Endothelial cell of umbilical vein (primary cell): Measurements from ENCODE around the gene RNASEH1. TPM values are rescaled to one million over a fixed set of nuclear protein-coding genes. Genes with fewer than 3 reads are reported as not detected.
"Not testable (repeated sequence)": the region's sequence is repeated elsewhere in the genome, so short reads cannot be mapped to it uniquely, and the experiment has no call there.

Experiments used
- BruUV-seq: library from RNA; stranded (reverse); fragments of 400-500 nt; replicated peaks from 2 replicates; lab custom pipeline; 2021; lab: Mats Ljungman, UMichigan
- CTCF ChIA-PET: fragments of 300-600, 350-600 bp; sonication (Branson Sonifier 250); formaldehyde crosslinking; loops from one replicate; lab custom pipeline; 2021; ENCODE audit warnings: antibody characterized with exemption, inconsistent platforms; lab: Charles Lee
- POLR2A ChIA-PET: fragments of 300-600, 350-600 bp; sonication (Branson Sonifier 250); formaldehyde crosslinking; loops from one replicate; lab custom pipeline; 2021; ENCODE audit warnings: antibody characterized with exemption, inconsistent platforms; lab: Charles Lee
- DNase-seq: peaks from one replicate; pipeline ENCODE4 v3.0.0-alpha.2; 2011; ENCODE audit warnings: low read depth, low spot score
- FAIRE-seq: peaks from 2 replicates; lab custom pipeline; 2011; peaks lifted over from hg19 to GRCh38; lab: Jason Lieb, UNC
- H2AFZ ChIP-seq: 2 replicates; pipeline ENCODE4 v1.6.0; 2012; ENCODE audit warnings: low read depth, low read length, control low read depth, inconsistent platforms
- H3K27ac ChIP-seq: 2 replicates; pipeline ENCODE4 v1.5.1; 2011; ENCODE audit warnings: low read depth, mild to moderate bottlenecking, control low read depth, low read length, moderate library complexity; ENCODE audit not compliant: insufficient read depth
- H3K27me3 ChIP-seq, 2 experiments: 2 replicates each; pipeline versions ENCODE4 v1.6.0 to v1.6.1; 2011; ENCODE audit warnings: low read length in 2 of 2, mixed read lengths in 1 of 2; ENCODE audit not compliant: control insufficient read depth in 2 of 2, insufficient read depth in 2 of 2
- H3K36me3 ChIP-seq, 2 experiments: 2 replicates in 1 of 2; 3 replicates in 1 of 2; pipeline ENCODE4 v1.5.1; 2011; ENCODE audit warnings: low read length in 2 of 2, mild to moderate bottlenecking in 1 of 2, moderate library complexity in 1 of 2; ENCODE audit not compliant: control insufficient read depth in 2 of 2, insufficient read depth in 2 of 2; ENCODE audit errors: extremely low read depth in 1 of 2
- H3K4me1 ChIP-seq: 3 replicates; pipeline ENCODE4 v1.5.1; 2011; ENCODE audit warnings: mild to moderate bottlenecking, low read length; ENCODE audit not compliant: control insufficient read depth, insufficient read depth; ENCODE audit errors: extremely low read depth
- H3K4me2 ChIP-seq: 2 replicates; pipeline ENCODE4 v1.6.1; 2011; ENCODE audit warnings: low read length, control low read depth, mixed read lengths; ENCODE audit not compliant: insufficient read depth
- H3K4me3 ChIP-seq, 3 experiments: fragments of 200-600 bp in 1 of 3; sonication (generic), shearing (Covaris generic) in 1 of 3; replicated peaks in 1 of 3; 2 replicates each; pipeline ENCODE4 v1.5.1; 2011 to 2016; ENCODE audit warnings: control low read depth in 3 of 3, low read length in 3 of 3, mild to moderate bottlenecking in 2 of 3, inconsistent platforms in 1 of 3, low read depth in 1 of 3, moderate library complexity in 1 of 3; ENCODE audit not compliant: insufficient read depth in 1 of 3
- H3K79me2 ChIP-seq: 2 replicates; pipeline ENCODE4 v1.6.0; 2012; ENCODE audit warnings: low read length, inconsistent platforms; ENCODE audit not compliant: control insufficient read depth, insufficient read depth
- H3K9ac ChIP-seq: replicated peaks from 2 replicates; pipeline ENCODE3; 2011; ENCODE audit warnings: low read length, control low read depth; ENCODE audit not compliant: insufficient read depth; ENCODE audit errors: extremely low read depth
- H3K9me1 ChIP-seq: replicated peaks from 3 replicates; pipeline ENCODE4 v1.6.0; 2011; ENCODE audit warnings: mild to moderate bottlenecking, low read length; ENCODE audit not compliant: control insufficient read depth, insufficient read depth; ENCODE audit errors: extremely low read depth
- H3K9me3 ChIP-seq: replicated peaks from 2 replicates; pipeline ENCODE4 v1.5.1; 2012; ENCODE audit warnings: low read length, inconsistent platforms; ENCODE audit not compliant: control insufficient read depth, insufficient read depth
- H4K20me1 ChIP-seq: replicated peaks from 2 replicates; pipeline ENCODE3; 2011; ENCODE audit warnings: mild to moderate bottlenecking, low read length; ENCODE audit not compliant: control insufficient read depth, insufficient read depth; ENCODE audit errors: extremely low read depth
- CTCF ChIP-seq, 2 donors: IDR thresholded peaks; 1 replicate in 1 of 2; 2 replicates in 1 of 2; pipeline ENCODE4 v1.5.1; 2011; ENCODE audit warnings: low read length in 2 of 2, mild to moderate bottlenecking in 2 of 2, moderate library complexity in 2 of 2, control low read depth in 1 of 2, inconsistent platforms in 1 of 2, low read depth in 1 of 2; ENCODE audit not compliant: insufficient read depth in 1 of 2; ENCODE audit errors: extremely low read depth in 1 of 2
- EZH2 ChIP-seq: IDR thresholded peaks from 2 replicates; pipeline ENCODE4 v1.6.1; 2012; ENCODE audit warnings: borderline replicate concordance, low read depth, mild to moderate bottlenecking, moderate library complexity, low read length, inconsistent platforms; ENCODE audit not compliant: severe bottlenecking
- FOS ChIP-seq: IDR thresholded peaks from 2 replicates; pipeline ENCODE4 v1.6.1; 2011; ENCODE audit warnings: mild to moderate bottlenecking, low read length, moderate library complexity, borderline replicate concordance; ENCODE audit not compliant: insufficient read depth
- GATA2 ChIP-seq: IDR thresholded peaks from 2 replicates; pipeline ENCODE4 v1.7.0; 2011; ENCODE audit warnings: low read depth, mild to moderate bottlenecking, moderate library complexity, mixed read lengths, low read length; ENCODE audit not compliant: insufficient read length, insufficient read depth
- JUN ChIP-seq: IDR thresholded peaks from 2 replicates; pipeline ENCODE4 v1.6.1; 2011; ENCODE audit warnings: borderline replicate concordance, low read depth; ENCODE audit not compliant: insufficient read length, insufficient read depth
- MAX ChIP-seq: IDR thresholded peaks from 2 replicates; pipeline ENCODE4 v1.6.1; 2011; ENCODE audit not compliant: insufficient read depth, insufficient read length
- MYC ChIP-seq: IDR thresholded peaks from one replicate; pipeline ENCODE4 v1.6.1; 2011; ENCODE audit warnings: mild to moderate bottlenecking, low read depth, low read length
- POLR2A ChIP-seq: IDR thresholded peaks from 2 replicates; pipeline ENCODE4 v1.6.1; 2012; ENCODE audit warnings: low read depth, mild to moderate bottlenecking, control low read depth, low read length
- POLR2AphosphoS5 ChIP-seq: IDR thresholded peaks from 2 replicates; pipeline ENCODE4 v1.6.1; 2012; ENCODE audit warnings: low read depth, mild to moderate bottlenecking, control low read depth, low read length, moderate library complexity; ENCODE audit not compliant: insufficient read depth
- dilution Hi-C: fragments of 300-500 bp; cut with MboI; formaldehyde crosslinking; loops from one replicate; pipeline ENCODE4 v1.15.0; 2019; ENCODE audit warnings: low sequenced_read_pairs; ENCODE audit not compliant: extremely low pct_ligation_motif_present
- intact Hi-C: fragments of 100-400 bp; cut with micrococcal nuclease; formaldehyde crosslinking; loops from one replicate; pipeline ENCODE4 v1.10.0; 2022
- polyA plus RNA-seq, 4 experiments: library from polyadenylated mRNA; depleted of rRNA in 3 of 4; stranded (reverse) in 3 of 4; unstranded in 1 of 4; fragments of >200 nt; gene quantifications; 2 replicates each; pipeline versions ENCODE4 v1.2.1 to v1.2.3, GENCODE V29; 2011 to 2012; ENCODE audit warnings: missing spikeins in 1 of 4
- total RNA-seq: library from RNA; stranded (reverse); gene quantifications from 2 replicates; pipeline ENCODE4 v1.2.3, GENCODE V29; 2021

RNASEH1 gene
- total and polyA plus RNA-seq, 2 donors (not counting 3 experiments of a cell fraction or from before 2014, with no cell fraction given): 12.8 to 30.8 TPM

DNA sequence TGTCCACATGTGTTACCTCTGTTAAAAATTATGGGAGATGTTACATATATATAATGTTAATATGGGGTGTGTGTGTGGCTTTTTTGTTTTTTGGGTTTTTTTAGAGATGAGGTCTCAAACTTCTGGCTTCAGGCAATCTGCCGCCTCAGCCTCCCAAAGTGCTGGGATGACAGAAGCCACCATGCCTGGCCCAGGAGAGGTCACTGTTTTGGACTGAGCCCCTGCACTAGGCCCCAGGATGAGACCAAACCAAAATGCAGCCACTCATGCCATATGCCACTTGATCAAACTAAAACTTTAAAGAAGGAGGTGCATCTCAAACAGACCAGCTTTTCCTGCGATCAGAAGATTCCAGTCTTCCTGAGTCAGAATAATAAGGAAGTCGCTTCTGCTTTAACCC lies 41.3 kb downstream of the RNASEH1 start:
- Histone ChIP-seq H3K79me2 (peaks cover 7% of the 10 kb centered on the region), H3K27me3 (no peaks in the 10 kb centered on the region), H3K9ac (no peak overlapping the region), H3K27ac (no peak overlapping the region), H4K20me1 (no peaks in the 10 kb centered on the region), H3K4me2 (no peak overlapping the region), H3K4me1 (peaks cover 12% of the 10 kb centered on the region), H3K4me3 (no peak overlapping the region), H3K9me3 (no peaks in the 10 kb centered on the region), H2AFZ (no peak overlapping the region), H3K36me3 (peaks cover 9 to 10% of the 10 kb centered on the region in 2 experiments), H3K9me1 (no peaks in the 10 kb centered on the region)
- CTCF ChIA-PET: interaction anchor here (1.6 kb wide), 1 partner anchor 94 kb away, joined by 5 read pairs; no protein-coding TSS in a partner anchor
- dilution Hi-C loops (no loop called here), intact Hi-C loops (no loop called here)
- DNase-seq (no peak), FAIRE-seq (no peak)
- no TSS peak for BruUV-seq
- POLR2A ChIA-PET: no interaction called here
- no peak for TF ChIP-seq JUN
- no peak for TF ChIP-seq MYC
- TF ChIP-seq POLR2AphosphoS5: no peak
- no peak for TF ChIP-seq FOS
- no peak for TF ChIP-seq POLR2A
- no peak for TF ChIP-seq MAX
- TF ChIP-seq EZH2: no peak
- TF ChIP-seq CTCF (IDR thresholded peaks at IDR 0.05; ENCODE audit: extremely low read depth in 1 of 2, insufficient read depth in 1 of 2, low read depth in 1 of 2, low read length in 2 of 2): no peak
- no peak for TF ChIP-seq GATA2

- Histone ChIP-seq H3K4me1 (peaks cover 12% of the 10 kb centered on the region), H3K36me3 (peaks cover 13% of the 10 kb centered on the region in 2 experiments)
- H3K9me3 ChIP-seq, DNase-seq, H3K4me2 ChIP-seq, FAIRE-seq, H3K9ac ChIP-seq, H3K4me3 ChIP-seq, H2AFZ ChIP-seq, dilution Hi-C loops, POLR2A ChIA-PET, H4K20me1 ChIP-seq, H3K9me1 ChIP-seq, intact Hi-C loops, H3K27me3 ChIP-seq, CTCF ChIA-PET, BruUV-seq, H3K27ac ChIP-seq, H3K79me2 ChIP-seq: not testable (repeated sequence)
Measured at GRCh38 chr2:3515438-3515837, 42.7 kb downstream of the RNASEH1 start.
